SW480 (cell line): ENCODE results near the gene SMIM22.
"Not testable (repeated sequence)": the region's sequence is repeated elsewhere in the genome, so short reads cannot be mapped to it uniquely, and the experiment has no call there.

Experiments used
- DNase-seq: peaks from one replicate; pipeline ENCODE4 v3.0.0-alpha.2; 2016; ENCODE audit warnings: low spot score

SMIM22 gene

GRCh38 chr16:4768549-4769305 lies 26.4 kb upstream of the SMIM22 start:
- DNase-seq: peak; percentile 92

GRCh38 chr16:4769306-4769638 lies 25.9 kb upstream of the SMIM22 start:
- no peak for DNase-seq

GRCh38 chr16:4771646-4772045 lies 23.5 kb upstream of the SMIM22 start:
- no peak for DNase-seq

- DNase-seq: no peak
These were observed 22.8 kb upstream of the SMIM22 start for GRCh38 chr16:4772351-4772750.

GRCh38 chr16:4775005-4775404 lies 20.2 kb upstream of the SMIM22 start:
- DNase-seq: no peak

GRCh38 chr16:4776141-4776705 lies 18.9 kb upstream of the SMIM22 start:
- no peak for DNase-seq

- DNase-seq: no peak
These were observed 17.7 kb upstream of the SMIM22 start for GRCh38 chr16:4777339-4778049.

- no peak for DNase-seq
These were observed 17.1 kb upstream of the SMIM22 start for GRCh38 chr16:4778050-4778392.

- DNase-seq: peak; percentile 45
These were observed 14.9 kb upstream of the SMIM22 start for GRCh38 chr16:4780235-4780634.

- DNase-seq: no peak
These were observed 11.8 kb upstream of the SMIM22 start for GRCh38 chr16:4783251-4783950.

GRCh38 chr16:4783951-4784336 lies 11.2 kb upstream of the SMIM22 start:
- no peak for DNase-seq

- not testable (repeated sequence) for DNase-seq
These were observed 10.7 kb upstream of the SMIM22 start for GRCh38 chr16:4784444-4784987.

GRCh38 chr16:4785758-4786433 lies 9.3 kb upstream of the SMIM22 start:
- no peak for DNase-seq

GRCh38 chr16:4787068-4787467 lies 8.1 kb upstream of the SMIM22 start:
- DNase-seq: no peak

GRCh38 chr16:4787627-4788482 lies 7.3 kb upstream of the SMIM22 start, which contains the start of gene SEPTIN12:
TSS of gene SEPTIN12 (minus strand) at chr16:4788345. CDS start at chr16:4787645, 700 bp downstream.
- DNase-seq: no peak

GRCh38 chr16:4788489-4788889 lies 6.7 kb upstream of the SMIM22 start:
- DNase-seq: no peak

GRCh38 chr16:4788910-4789309 lies 6.3 kb upstream of the SMIM22 start:
- no peak for DNase-seq

- no peak for DNase-seq
These were observed 4.9 kb upstream of the SMIM22 start for GRCh38 chr16:4790261-4790660.

- DNase-seq: no peak
These were observed 4.3 kb upstream of the SMIM22 start for GRCh38 chr16:4790871-4791270.

GRCh38 chr16:4792951-4793513 lies 2.1 kb upstream of the SMIM22 start:
- no peak for DNase-seq
